GM12878 (cell line): ENCODE data around the gene PHKG2. TPM values are rescaled to one million over a fixed set of nuclear protein-coding genes. Genes with fewer than 3 reads are reported as not detected.

Experiments
- BCL11A ChIP-seq: IDR thresholded peaks from 2 replicates; pipeline ENCODE4 v1.6.1; 2011; ENCODE audit warnings: low read depth, low read length
- BMI1 ChIP-seq: fragments of 450-650 bp; IDR thresholded peaks from 2 replicates; pipeline ENCODE4 v1.6.1; 2016; ENCODE audit warnings: mild to moderate bottlenecking, moderate library complexity, borderline replicate concordance
- CBX5 ChIP-seq: sonication (generic); IDR thresholded peaks from 2 replicates; pipeline ENCODE4 v1.6.1; 2016; ENCODE audit warnings: low read depth, moderate library complexity, mild to moderate bottlenecking, inconsistent platforms
- CHD4 ChIP-seq: fragments of 200-600 bp; sonication (generic); IDR thresholded peaks from 2 replicates; pipeline ENCODE4 v1.6.1; 2016; ENCODE audit warnings: mild to moderate bottlenecking
- EED ChIP-seq: sonication (generic); IDR thresholded peaks from 2 replicates; pipeline ENCODE4 v1.6.1; 2016; ENCODE audit warnings: antibody characterized with exemption, low read depth
- EGR1 ChIP-seq, 2 experiments: IDR thresholded peaks; 1 replicate in 1 of 2; 2 replicates in 1 of 2; pipeline ENCODE4 v1.6.1; 2011 to 2012; ENCODE audit warnings: low read depth in 2 of 2, low read length in 2 of 2, borderline replicate concordance in 1 of 2, mild to moderate bottlenecking in 1 of 2, moderate library complexity in 1 of 2
- GATAD2B ChIP-seq: fragments of 450-650 bp; conservative IDR thresholded peaks from 2 replicates; pipeline ENCODE4 v1.6.1; 2017; ENCODE audit warnings: low read depth, mild to moderate bottlenecking, moderate library complexity
- HDGF ChIP-seq: fragments of 450-650 bp; IDR thresholded peaks from 2 replicates; pipeline ENCODE4 v1.6.1; 2016; ENCODE audit warnings: antibody characterized with exemption
- IKZF2 ChIP-seq, 2 experiments: fragments of 450-650 bp; IDR thresholded peaks; 2 replicates each; pipeline ENCODE4 v1.6.1; 2017; ENCODE audit warnings: mild to moderate bottlenecking in 2 of 2, moderate library complexity in 2 of 2
- NRF1 ChIP-seq: conservative IDR thresholded peaks from 2 replicates; pipeline ENCODE4 v1.6.1; 2011; ENCODE audit warnings: mild to moderate bottlenecking, low read depth, low read length, improper control_type of control experiment
- RAD21 ChIP-seq: IDR thresholded peaks from 2 replicates; pipeline ENCODE4 v1.6.1; 2011; ENCODE audit warnings: mild to moderate bottlenecking, low read depth, low read length, moderate library complexity; ENCODE audit not compliant: insufficient read depth
- RBBP5 ChIP-seq: fragments of 200-600 bp; sonication (generic); conservative IDR thresholded peaks from 2 replicates; pipeline ENCODE4 v1.6.1; 2016
- RELA ChIP-seq: fragments of 450-650 bp; IDR thresholded peaks from 2 replicates; pipeline ENCODE4 v1.8.0; 2014; ENCODE audit warnings: borderline replicate concordance; ENCODE audit not compliant: partially characterized antibody
- SIN3A ChIP-seq: IDR thresholded peaks from 2 replicates; pipeline ENCODE4 v1.6.1; 2012; ENCODE audit warnings: low read depth, low read length, improper control_type of control experiment
- SMAD1 ChIP-seq: fragments of 450-650 bp; IDR thresholded peaks from 2 replicates; pipeline ENCODE4 v1.6.1; 2018; ENCODE audit warnings: mild to moderate bottlenecking, low read depth; ENCODE audit not compliant: partially characterized antibody
- STAT1 ChIP-seq: fragments of 450-650 bp; conservative IDR thresholded peaks from 2 replicates; pipeline ENCODE4 v1.6.1; 2014; ENCODE audit warnings: antibody characterized with exemption, mild to moderate bottlenecking
- ZNF207 ChIP-seq: fragments of 450-650 bp; IDR thresholded peaks from 2 replicates; pipeline ENCODE4 v1.6.1; 2014; ENCODE audit warnings: antibody characterized with exemption, mild to moderate bottlenecking, borderline replicate concordance
- ZNF24 ChIP-seq: fragments of 450-650 bp; IDR thresholded peaks from 2 replicates; pipeline ENCODE4 v1.6.1; 2017; ENCODE audit warnings: antibody characterized with exemption, mild to moderate bottlenecking
- polyA plus RNA-seq, 11 experiments: library from polyadenylated mRNA; depleted of rRNA in 4 of 11; unstranded in 6 of 11; stranded (reverse) in 5 of 11; fragments of >200 nt; fragmentation: Nextera tagmentation in 4 of 11; fragmentation: Illumina TruSeq in 1 of 11; extraction: Ambion mirVana in 4 of 11; extraction: Trizol in 1 of 11; gene quantifications; 1 replicate in 1 of 11; 2 replicates in 10 of 11; pipeline versions ENCODE4 v1.2.1 to v1.2.3, GENCODE V29; 2011 to 2016; ENCODE audit warnings: inconsistent platforms in 2 of 11, missing spikeins in 2 of 11, low read depth in 1 of 11
- total RNA-seq, 4 experiments: library from RNA; depleted of rRNA in 3 of 4; stranded (reverse); fragments of >200 nt in 3 of 4; fragmentation: Illumina TruSeq in 1 of 4; extraction: Trizol in 1 of 4; gene quantifications; 2 replicates each; pipeline versions ENCODE4 v1.2.1 to v1.2.3, GENCODE V29; 2013 to 2021
- TF ChIP-seq, protein P1 (sequence below): fragments of 450-650 bp; IDR thresholded peaks from 2 replicates; pipeline ENCODE4 v1.6.1; 2017; ENCODE audit warnings: mild to moderate bottlenecking, moderate library complexity
- TF ChIP-seq, protein P2 (sequence below): IDR thresholded peaks from 2 replicates; pipeline ENCODE4 v1.6.1; 2012; ENCODE audit warnings: low read depth, low read length, improper control_type of control experiment
- TF ChIP-seq, protein P3 (sequence below): IDR thresholded peaks from 2 replicates; pipeline ENCODE4 v1.6.1; 2012; ENCODE audit warnings: low read length, inconsistent platforms
- TF ChIP-seq, protein P4 (sequence below): fragments of 450-650 bp; IDR thresholded peaks from 2 replicates; pipeline ENCODE4 v1.6.1; 2017; ENCODE audit warnings: borderline replicate concordance

PHKG2 gene
- total and polyA plus RNA-seq, 10 of the 15 experiments (the other 5 are each of a cell fraction or from before 2014, with no cell fraction given): 5.2 to 50.1 (median 37.2) TPM

DNA sequence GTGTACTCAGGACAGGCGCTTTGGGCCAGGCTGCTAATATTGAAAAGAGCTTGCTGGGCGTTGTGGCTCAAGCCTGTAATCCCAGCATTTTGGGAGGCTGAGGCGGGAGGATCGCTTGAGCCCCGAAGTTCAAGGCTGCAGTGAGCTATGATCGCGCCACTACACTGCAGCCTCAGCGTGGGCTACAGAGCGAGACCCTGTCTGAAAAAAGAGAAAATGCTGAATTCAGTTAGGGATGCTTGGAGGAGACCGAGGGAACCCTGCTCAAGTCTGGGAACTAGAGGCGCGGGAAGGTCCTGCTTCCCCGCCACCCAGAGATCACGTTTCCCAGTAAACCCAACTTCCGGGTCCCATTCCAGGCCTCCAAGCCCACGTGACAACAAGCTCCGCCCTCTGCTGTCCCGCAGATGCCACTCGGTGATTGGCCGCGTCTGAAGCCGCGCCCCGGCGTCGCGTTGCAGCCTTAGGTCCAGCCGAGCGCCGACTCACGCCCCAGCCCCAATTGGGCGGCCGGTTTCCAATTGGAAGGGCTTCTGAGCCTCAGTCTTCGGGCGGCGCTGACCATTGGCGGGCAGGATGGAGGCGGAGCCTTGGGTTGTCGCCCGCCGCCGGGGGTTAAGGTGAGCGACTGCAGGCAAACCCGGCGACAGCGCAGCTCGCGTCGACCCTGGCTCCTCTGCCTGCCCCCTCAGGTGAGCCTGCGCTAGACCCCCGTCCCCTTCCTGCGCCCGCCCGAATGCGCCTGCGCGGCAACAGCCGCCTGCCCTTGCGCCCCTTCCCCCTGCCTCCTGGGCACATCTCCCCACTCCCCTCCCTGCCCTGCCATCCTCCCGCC, at the start of gene PHKG2 (continued):
- TF ChIP-seq, protein P1, sequence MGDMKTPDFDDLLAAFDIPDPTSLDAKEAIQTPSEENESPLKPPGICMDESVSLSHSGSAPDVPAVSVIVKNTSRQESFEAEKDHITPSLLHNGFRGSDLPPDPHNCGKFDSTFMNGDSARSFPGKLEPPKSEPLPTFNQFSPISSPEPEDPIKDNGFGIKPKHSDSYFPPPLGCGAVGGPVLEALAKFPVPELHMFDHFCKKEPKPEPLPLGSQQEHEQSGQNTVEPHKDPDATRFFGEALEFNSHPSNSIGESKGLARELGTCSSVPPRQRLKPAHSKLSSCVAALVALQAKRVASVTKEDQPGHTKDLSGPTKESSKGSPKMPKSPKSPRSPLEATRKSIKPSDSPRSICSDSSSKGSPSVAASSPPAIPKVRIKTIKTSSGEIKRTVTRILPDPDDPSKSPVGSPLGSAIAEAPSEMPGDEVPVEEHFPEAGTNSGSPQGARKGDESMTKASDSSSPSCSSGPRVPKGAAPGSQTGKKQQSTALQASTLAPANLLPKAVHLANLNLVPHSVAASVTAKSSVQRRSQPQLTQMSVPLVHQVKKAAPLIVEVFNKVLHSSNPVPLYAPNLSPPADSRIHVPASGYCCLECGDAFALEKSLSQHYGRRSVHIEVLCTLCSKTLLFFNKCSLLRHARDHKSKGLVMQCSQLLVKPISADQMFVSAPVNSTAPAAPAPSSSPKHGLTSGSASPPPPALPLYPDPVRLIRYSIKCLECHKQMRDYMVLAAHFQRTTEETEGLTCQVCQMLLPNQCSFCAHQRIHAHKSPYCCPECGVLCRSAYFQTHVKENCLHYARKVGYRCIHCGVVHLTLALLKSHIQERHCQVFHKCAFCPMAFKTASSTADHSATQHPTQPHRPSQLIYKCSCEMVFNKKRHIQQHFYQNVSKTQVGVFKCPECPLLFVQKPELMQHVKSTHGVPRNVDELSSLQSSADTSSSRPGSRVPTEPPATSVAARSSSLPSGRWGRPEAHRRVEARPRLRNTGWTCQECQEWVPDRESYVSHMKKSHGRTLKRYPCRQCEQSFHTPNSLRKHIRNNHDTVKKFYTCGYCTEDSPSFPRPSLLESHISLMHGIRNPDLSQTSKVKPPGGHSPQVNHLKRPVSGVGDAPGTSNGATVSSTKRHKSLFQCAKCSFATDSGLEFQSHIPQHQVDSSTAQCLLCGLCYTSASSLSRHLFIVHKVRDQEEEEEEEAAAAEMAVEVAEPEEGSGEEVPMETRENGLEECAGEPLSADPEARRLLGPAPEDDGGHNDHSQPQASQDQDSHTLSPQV: no peak
- TF ChIP-seq, protein P2, sequence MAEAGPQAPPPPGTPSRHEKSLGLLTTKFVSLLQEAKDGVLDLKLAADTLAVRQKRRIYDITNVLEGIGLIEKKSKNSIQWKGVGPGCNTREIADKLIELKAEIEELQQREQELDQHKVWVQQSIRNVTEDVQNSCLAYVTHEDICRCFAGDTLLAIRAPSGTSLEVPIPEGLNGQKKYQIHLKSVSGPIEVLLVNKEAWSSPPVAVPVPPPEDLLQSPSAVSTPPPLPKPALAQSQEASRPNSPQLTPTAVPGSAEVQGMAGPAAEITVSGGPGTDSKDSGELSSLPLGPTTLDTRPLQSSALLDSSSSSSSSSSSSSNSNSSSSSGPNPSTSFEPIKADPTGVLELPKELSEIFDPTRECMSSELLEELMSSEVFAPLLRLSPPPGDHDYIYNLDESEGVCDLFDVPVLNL: no peak
- TF ChIP-seq RAD21 (no peak), ZNF207 (no peak; the same call in 1 of the 2 replicates), NRF1 (0 out of 2 replicates have a peak, but pooled peaks have one; percentile 5), SMAD1 (no peak), EED (peak; percentile 54; the same call in 1 of the 2 replicates), STAT1 (no peak), SIN3A (0 out of 2 replicates have a peak, but pooled peaks have one; percentile 31), IKZF2 (IDR thresholded peaks at IDR 0.05) (no peak; a peak in 1 of 4 replicates), CBX5 (no peak), EGR1 (IDR thresholded peaks at IDR 0.05; ENCODE audit: borderline replicate concordance in 1 of 2, low read depth in 2 of 2, low read length in 2 of 2) (no peak), BMI1 (no peak), HDGF (peak; percentile 95), GATAD2B (peak; percentile 84), ZNF24 (no peak), CHD4 (no peak), RELA (peak; percentile 74), RBBP5 (no peak), BCL11A (0 out of 2 replicates have a peak, but pooled peaks have one; percentile 2)
- TF ChIP-seq, protein P3, sequence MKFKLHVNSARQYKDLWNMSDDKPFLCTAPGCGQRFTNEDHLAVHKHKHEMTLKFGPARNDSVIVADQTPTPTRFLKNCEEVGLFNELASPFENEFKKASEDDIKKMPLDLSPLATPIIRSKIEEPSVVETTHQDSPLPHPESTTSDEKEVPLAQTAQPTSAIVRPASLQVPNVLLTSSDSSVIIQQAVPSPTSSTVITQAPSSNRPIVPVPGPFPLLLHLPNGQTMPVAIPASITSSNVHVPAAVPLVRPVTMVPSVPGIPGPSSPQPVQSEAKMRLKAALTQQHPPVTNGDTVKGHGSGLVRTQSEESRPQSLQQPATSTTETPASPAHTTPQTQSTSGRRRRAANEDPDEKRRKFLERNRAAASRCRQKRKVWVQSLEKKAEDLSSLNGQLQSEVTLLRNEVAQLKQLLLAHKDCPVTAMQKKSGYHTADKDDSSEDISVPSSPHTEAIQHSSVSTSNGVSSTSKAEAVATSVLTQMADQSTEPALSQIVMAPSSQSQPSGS: no peak
- TF ChIP-seq, protein P4, sequence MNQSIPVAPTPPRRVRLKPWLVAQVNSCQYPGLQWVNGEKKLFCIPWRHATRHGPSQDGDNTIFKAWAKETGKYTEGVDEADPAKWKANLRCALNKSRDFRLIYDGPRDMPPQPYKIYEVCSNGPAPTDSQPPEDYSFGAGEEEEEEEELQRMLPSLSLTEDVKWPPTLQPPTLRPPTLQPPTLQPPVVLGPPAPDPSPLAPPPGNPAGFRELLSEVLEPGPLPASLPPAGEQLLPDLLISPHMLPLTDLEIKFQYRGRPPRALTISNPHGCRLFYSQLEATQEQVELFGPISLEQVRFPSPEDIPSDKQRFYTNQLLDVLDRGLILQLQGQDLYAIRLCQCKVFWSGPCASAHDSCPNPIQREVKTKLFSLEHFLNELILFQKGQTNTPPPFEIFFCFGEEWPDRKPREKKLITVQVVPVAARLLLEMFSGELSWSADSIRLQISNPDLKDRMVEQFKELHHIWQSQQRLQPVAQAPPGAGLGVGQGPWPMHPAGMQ: no peak
